Measurements from ENCODE around the gene MAST2. TPM values are rescaled to one million over a fixed set of nuclear protein-coding genes. Genes with fewer than 3 reads are reported as not detected.

The MAST2 gene
- total RNA-seq, 6 donors from 2014 or later: 16.0 to 77.8 (median 26.4) TPM

- ATAC-seq (ENCODE audit: low FRiP score in 2 of 2) (no peak), DNase-seq (no peak)
- H3K4me3 ChIP-seq: no peak overlapping the region
- no peaks in the 10 kb centered on the region for H3K9me3 ChIP-seq
- no peaks in the 10 kb centered on the region for H3K27me3 ChIP-seq
- no peaks in the 10 kb centered on the region for H3K4me1 ChIP-seq
- no peak for TF ChIP-seq POLR2A (IDR thresholded peaks at IDR 0.05)
- TF ChIP-seq EP300 (IDR thresholded peaks at IDR 0.05): no peak
- TF ChIP-seq CTCF (IDR thresholded peaks at IDR 0.05): no peak
- TF ChIP-seq POLR2AphosphoS5 (IDR thresholded peaks at IDR 0.05): no peak
- H3K27ac ChIP-seq: no peak overlapping the region
- WGBS, 2 donors: 98 to 99% methylated on average over 6 of the region's 6 CpGs
- peaks cover 5 to 55% (median 28%) of the 10 kb centered on the region in 4 donors for H3K36me3 ChIP-seq
These were observed 207.2 kb downstream of the MAST2 start for GRCh38 chr1:46010611-46011010.

- DNase-seq (no peak), ATAC-seq (ENCODE audit: low FRiP score in 2 of 2) (no peak)
- Histone ChIP-seq H3K27ac (no peak overlapping the region), H3K36me3 (peaks cover 5 to 53% (median 28%) of the 10 kb centered on the region in 4 donors), H3K4me1 (no peaks in the 10 kb centered on the region), H3K4me3 (no peak overlapping the region), H3K9me3 (no peaks in the 10 kb centered on the region), H3K27me3 (no peaks in the 10 kb centered on the region)
- whole genome bisulfite sequencing, 2 donors: 67 to 77% methylated on average over 7 of the region's 7 CpGs
- TF ChIP-seq POLR2A (IDR thresholded peaks at IDR 0.05): no peak
- no peak for TF ChIP-seq EP300 (IDR thresholded peaks at IDR 0.05)
- no peak for TF ChIP-seq POLR2AphosphoS5 (IDR thresholded peaks at IDR 0.05)
- TF ChIP-seq CTCF (IDR thresholded peaks at IDR 0.05): no peak
These were observed 207.8 kb downstream of the MAST2 start for GRCh38 chr1:46011121-46011695.

GRCh38 chr1:46012236-46012635 lies 208.8 kb downstream of the MAST2 start:
- Histone ChIP-seq H3K27ac (no peak overlapping the region), H3K9me3 (no peaks in the 10 kb centered on the region), H3K4me1 (no peaks in the 10 kb centered on the region), H3K36me3 (peaks cover 5 to 42% (median 25%) of the 10 kb centered on the region in 4 donors), H3K27me3 (no peaks in the 10 kb centered on the region), H3K4me3 (no peak overlapping the region)
- WGBS, 2 donors: 100% methylated on average over 1 of the region's 1 CpG
- DNase-seq: no peak
- TF ChIP-seq CTCF (IDR thresholded peaks at IDR 0.05): no peak
- no peak for TF ChIP-seq EP300 (IDR thresholded peaks at IDR 0.05)
- no peak for TF ChIP-seq POLR2AphosphoS5 (IDR thresholded peaks at IDR 0.05)
- no peak for ATAC-seq (ENCODE audit: low FRiP score in 2 of 2)

GRCh38 chr1:46013581-46013980 lies 210.2 kb downstream of the MAST2 start:
- Histone ChIP-seq H3K27me3 (no peaks in the 10 kb centered on the region), H3K4me1 (no peaks in the 10 kb centered on the region), H3K36me3 (peaks cover 0 to 29% (median 17%) of the 10 kb centered on the region in 4 donors), H3K4me3 (no peak overlapping the region), H3K27ac (no peak overlapping the region), H3K9me3 (no peaks in the 10 kb centered on the region)
- DNase-seq (no peak), ATAC-seq (ENCODE audit: low FRiP score in 2 of 2) (no peak)
- no peak for TF ChIP-seq CTCF (IDR thresholded peaks at IDR 0.05)
- WGBS, 2 donors: 93 to 95% methylated on average over 3 of the region's 3 CpGs

GRCh38 chr1:46017876-46018503 lies 214.6 kb downstream of the MAST2 start:
- peaks cover 0 to 14% (median 6%) of the 10 kb centered on the region in 4 donors for H3K36me3 ChIP-seq
- H3K27me3 ChIP-seq: no peaks in the 10 kb centered on the region
- H3K4me1 ChIP-seq: no peaks in the 10 kb centered on the region
- no peak for DNase-seq
- H3K27ac ChIP-seq: no peak overlapping the region
- no peak for TF ChIP-seq POLR2A (IDR thresholded peaks at IDR 0.05)
- no peak for TF ChIP-seq POLR2AphosphoS5 (IDR thresholded peaks at IDR 0.05)
- no peak for TF ChIP-seq EP300 (IDR thresholded peaks at IDR 0.05)
- TF ChIP-seq CTCF (IDR thresholded peaks at IDR 0.05): no peak
- H3K4me3 ChIP-seq: no peak overlapping the region
- H3K9me3 ChIP-seq: no peaks in the 10 kb centered on the region
- 84 to 86% methylated on average over 6 of the region's 6 CpGs for WGBS, 2 donors
- ATAC-seq (ENCODE audit: low FRiP score in 2 of 2): peak in 1 of 2 donors; percentile 56

Measured in upper lobe of left lung (tissue), 6 donors.